Measurements from ENCODE around the gene MYO9B.

Gene MYO9B

GRCh38 chr19:17061205-17061604 lies 14.4 kb upstream of the MYO9B start:
- DNase-seq, result no peak

DNA sequence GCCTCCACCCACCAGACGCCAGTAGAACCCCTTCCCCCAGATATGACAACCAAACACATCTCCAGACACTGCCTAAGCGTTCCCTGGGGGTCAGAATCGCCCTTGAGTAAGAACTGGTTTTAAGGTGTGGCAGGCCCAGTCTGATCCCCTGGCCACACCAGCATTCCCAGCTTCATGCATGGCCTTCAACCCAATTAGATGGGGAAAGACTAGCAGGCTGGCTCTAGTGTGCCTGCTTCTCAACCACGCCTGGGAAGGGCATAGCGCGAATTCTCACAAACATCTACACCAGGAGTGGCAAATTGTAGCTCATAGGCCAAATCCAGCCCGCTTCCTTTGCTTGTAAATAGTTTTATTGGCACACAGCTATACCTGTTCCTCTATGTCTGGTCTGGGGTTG lies 13.9 kb upstream of the MYO9B start:
- DNase-seq, result no peak

- no peak for DNase-seq
Observed at GRCh38 chr19:17063428-17063827, 12.1 kb upstream of the MYO9B start.

DNA sequence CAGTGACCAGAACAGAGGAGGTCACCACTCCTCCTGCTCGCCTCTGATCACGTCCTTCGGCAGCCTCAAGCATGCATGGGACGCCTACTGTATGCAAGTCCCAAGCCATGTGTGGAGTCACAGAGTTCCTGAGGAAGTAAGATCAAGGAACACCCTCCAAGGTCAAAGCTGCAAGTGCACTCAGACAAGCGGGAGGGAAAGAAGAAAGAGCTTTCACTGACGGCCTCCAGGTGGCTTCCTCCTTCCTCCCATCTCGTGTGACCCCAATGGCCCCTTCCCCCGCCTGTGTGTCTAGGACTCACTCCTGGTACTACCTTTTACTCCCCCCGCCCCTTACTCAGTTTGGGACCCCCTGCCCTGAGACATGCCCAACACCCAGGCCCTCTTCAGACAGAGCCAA lies 6.4 kb upstream of the MYO9B start:
- DNase-seq, result no peak

DNA sequence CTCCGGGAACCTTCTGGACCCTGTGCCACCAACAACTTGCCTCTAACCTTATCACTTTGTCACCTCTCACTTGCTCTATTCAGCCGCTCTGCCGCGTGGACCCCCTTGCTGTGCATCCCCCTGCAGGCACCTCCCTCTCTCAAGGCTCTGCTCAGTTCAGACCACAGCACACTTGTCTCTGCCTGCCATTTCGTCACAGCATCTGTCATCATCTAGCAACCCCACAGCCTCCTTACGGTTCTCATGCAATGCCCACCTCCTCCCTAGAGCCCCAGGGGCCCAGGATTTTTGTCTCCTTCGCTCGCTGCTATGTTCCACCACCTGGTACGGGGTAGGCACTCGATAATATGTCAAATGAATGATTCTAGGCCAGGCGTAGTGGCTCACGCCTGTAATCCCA lies 5.2 kb upstream of the MYO9B start:
- DNase-seq, result no peak

- DNase-seq, result no peak
Observed at GRCh38 chr19:17070912-17071311, 4.7 kb upstream of the MYO9B start.

GRCh38 chr19:17073869-17074633 lies 1.5 kb upstream of the MYO9B start:
- no peak for DNase-seq

GRCh38 chr19:17074634-17075034 lies 943 bp upstream of the MYO9B start:
- DNase-seq, result no peak

- peak in 1 of 2 donors; percentile 15 for DNase-seq
Observed at GRCh38 chr19:17075864-17076542, 426 bp downstream of the MYO9B start.

- no peak for DNase-seq
Observed at GRCh38 chr19:17076543-17076991, 990 bp downstream of the MYO9B start.

DNA sequence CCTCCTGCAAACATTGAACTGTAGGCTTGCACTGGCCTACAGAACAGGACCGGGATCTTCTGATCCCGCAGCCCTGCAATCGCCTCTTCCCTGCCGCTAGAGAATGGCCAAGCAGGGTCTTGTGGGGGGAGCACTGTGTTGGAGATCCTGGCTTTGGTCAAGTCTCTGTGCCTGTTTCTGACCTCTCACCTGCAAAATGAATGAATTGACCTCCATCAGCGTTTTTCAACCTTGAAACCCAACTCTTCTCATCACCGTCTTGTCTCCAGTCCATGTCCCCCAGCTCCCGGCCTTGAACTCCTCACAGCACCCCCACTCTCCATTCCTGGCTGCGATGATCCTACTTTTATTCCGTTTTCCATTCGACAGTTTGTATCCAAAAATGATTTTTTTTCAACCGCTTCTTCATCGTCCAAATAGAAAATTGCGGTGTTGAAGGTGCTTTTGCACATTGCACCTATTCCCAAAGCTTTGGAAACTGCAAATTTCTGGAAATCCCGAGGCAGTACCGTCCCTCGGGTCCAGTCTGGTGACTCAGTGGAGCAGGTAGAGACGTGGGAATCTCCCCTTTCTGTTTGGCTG lies 2.0 kb downstream of the MYO9B start:
- no peak for DNase-seq

DNA sequence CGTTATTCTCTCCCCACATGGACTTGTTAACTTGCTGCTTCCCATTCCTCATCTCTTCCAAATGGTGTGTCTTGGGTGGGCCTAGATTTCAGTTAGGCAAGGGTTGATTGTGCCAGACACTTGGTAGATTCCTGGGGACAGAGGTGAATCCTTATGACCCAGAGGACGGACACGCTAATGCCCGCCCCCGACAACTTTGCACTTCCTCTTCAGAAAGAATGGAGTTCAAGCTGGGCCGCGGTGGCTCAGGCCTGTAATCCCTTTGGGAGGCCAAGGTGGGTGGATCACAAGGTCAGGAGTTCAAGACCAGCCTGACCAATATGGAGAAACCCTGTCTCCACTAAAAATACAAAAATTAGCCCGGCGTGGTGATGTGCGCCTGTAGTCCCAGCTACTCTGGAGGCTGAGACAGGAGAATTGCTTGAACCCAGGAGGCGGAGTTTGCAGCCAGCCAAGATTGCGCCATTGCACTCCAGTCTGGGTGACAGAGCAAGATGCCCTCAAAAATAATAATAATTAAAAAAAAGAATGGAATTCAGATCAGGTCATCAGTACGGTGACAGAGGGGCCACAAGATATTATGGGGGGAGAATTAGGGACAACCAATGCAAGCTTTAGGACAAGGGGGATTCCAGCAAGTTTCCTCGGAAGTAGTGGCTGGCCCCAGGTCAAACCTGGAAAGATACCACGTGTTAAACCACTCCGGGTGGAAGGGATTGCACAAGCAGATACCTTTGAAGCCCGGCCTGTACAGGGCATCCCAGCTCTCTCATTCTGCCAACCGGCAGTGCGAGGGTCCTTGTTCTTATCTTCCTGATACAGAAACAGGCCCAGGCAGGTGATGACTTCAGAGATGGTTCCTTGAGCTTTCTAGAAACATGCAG lies 2.7 kb downstream of the MYO9B start:
- DNase-seq, result no peak

DNA sequence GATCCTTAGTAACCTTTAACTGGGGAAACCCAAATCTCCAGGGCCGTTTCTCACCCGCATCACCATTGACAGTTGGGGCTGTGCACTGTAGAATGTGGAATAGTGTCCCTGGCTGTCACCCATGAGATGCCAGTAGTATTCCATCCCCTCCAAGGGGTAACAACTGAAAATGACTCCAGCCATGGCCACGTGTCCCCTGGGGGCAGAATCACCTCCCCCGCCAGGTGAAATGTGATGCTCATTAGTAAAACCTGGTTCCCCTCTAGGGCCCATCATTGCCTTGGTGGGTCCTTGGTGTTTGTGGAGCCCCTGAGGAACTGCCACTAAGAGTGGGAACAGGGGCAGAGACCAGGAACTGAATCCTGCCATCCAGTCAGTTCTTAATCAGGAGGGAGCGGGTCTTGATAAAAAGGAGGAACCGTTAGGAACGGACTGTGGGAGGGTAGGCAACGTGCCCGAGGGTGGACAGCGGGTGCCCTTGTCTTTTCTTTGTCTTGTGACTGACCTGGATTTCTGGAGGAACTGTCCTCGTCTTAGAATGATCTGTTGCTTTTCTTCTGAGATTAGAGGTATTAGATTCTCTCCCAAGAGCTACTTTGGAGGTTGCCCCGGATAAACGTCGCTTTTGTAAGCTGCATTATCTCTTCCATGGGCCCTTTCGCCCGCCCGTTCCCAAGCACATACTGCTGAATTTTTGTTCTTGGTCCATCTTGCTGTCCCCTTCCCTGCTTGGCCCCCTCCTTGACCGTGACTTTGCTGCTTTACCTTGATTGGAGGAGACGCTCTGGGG lies 3.5 kb downstream of the MYO9B start:
- DNase-seq, result no peak

- peak; percentile 61 to 65 for DNase-seq
Observed at GRCh38 chr19:17079710-17080439, 4.3 kb downstream of the MYO9B start.

DNA sequence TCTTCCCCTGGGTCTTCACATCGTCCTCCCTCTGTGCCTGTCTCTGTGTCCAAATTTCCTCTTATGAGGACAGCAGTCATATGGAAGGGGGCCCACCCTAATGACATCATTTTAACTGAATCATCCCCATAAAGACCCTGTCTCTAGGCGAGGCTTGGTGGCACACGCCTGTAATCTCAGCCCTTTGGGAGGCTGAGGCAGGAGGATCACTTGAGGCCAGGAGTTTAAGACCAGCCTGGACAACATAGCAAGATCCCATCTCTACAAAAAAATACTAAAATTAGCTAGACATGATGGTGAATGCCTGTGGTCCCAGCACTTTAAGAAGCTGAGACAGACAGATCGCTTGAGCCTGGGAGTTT lies 4.8 kb downstream of the MYO9B start:
- DNase-seq, result no peak

DNA sequence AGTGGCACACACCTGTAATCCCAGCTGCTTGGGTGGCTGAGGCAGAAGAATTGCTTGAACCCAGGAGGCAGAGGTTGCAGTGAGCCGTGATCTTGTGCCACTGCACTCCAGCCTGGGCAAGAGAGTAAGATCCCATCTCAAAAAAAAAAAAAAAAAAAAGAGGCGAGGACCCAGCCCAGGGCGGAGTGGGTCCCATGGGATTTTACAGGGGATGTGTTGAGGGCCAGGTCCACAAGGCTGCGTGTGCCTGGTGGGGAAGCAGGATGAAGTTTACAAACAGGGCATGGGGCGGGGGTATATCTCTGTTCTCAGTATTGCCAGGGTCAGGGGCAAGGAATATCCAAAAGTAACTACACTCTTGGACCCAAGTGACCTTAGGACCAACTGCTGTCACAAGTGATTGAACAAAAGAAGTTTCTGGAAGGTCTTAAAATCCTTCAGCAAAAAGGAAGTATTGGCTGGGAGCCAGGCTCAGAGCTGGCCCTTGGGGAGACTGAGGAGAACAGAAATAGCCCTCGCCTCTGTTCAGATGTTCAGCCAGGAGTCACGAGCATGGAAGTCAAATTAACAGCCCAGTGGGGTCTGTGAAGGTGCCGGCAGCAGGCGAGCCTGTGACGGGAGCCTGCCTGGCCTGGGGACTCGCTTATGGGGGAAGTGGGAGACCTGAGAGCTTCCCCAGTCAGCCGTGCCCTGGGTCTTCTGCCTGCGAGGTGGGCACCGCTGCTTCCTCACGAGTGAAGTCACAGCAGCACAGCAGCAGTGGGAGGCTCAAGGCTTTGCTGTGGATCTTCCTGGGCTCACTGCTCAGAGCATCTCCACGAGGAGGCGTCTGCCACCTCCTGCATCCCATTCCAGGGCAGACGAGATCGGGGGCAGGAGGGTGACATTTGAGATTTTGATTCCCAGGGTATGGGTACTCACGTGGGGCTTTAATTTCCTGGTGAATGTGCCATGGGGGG lies 6.4 kb downstream of the MYO9B start:
- no peak for DNase-seq

DNA sequence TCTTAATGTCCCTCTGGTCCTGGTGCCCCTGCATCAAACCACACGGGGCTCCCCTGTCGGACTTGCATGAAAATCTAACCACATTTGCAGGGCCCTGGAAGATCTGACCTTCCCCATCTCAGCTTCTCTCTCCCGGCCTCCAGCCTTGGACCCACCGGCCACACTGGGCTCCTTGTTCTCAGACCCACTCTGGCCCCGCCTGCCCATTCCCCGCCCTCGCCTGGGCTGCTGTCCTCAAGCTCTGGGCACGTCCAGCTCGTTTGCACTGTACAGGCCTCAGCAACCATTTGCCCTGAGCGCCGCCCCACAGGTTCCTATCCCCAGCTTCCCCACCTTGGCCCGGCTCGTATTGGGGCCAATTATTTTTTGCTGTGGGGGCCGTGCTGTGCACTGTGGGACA lies 10.5 kb downstream of the MYO9B start:
- no peak for DNase-seq

GRCh38 chr19:17086834-17087233 lies 11.3 kb downstream of the MYO9B start:
- DNase-seq, result no peak

DNA sequence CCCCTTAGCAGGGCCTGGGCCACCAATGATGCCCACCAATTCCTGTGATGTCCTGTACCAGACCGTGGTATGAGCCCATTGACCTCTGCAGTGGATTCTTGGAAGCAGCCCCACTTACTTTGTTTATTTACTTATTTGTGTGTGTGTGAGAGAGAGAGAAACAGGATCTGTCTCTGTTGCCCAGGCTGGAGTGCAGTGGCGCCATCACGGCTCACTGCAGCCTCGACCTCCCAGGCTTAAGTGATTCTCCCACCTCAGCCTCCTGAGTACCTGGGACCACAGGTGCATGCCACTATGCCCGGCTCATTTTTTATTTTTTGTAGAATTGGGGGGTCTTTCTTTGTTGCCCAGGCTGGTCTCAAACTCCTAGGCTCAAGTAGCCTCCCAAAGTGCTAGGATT lies 13.0 kb downstream of the MYO9B start:
- no peak for DNase-seq

DNA sequence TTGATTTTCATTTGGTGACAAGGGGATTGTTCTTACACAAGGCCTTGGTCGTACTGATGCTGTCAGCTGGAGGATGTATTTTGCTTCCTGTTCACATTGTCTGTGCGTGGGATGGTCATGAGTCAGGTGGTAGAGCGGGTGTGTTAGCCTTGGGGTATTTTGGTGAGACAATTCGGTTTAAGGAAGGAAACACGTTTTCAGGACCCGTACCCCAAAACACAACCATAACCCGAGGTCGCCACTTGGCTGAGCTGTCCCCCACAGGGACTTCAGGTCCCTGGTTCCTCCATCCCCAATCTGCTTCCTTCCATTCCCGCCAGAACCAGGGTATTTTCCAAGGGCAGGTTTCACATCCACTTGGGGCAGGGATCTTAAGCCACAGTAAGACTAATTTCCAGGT lies 15.0 kb downstream of the MYO9B start:
- DNase-seq, result peak; percentile 28 to 34
